Neutrophil (primary cell): Measurements from ENCODE around the gene AGAP1.

ENCODE experiments used
- H3K27ac ChIP-seq: fragments of 200-600 bp; sonication (generic); 2 replicates; pipeline ENCODE4 v1.5.1; 2016; ENCODE audit warnings: mild to moderate bottlenecking, moderate library complexity
- H3K27me3 ChIP-seq: fragments of 200-600 bp; sonication (generic); 2 replicates; pipeline ENCODE4 v1.6.0; 2016; ENCODE audit warnings: mild to moderate bottlenecking
- H3K36me3 ChIP-seq: fragments of 200-600 bp; sonication (generic); 2 replicates; pipeline ENCODE4 v1.5.1; 2017
- H3K4me1 ChIP-seq, 2 experiments: fragments of 200-600 bp in 1 of 2; sonication (generic) in 1 of 2; 1 replicate in 1 of 2; 2 replicates in 1 of 2; pipeline versions ENCODE4 v1.5.1 to v1.6.1; 2013 to 2016; ENCODE audit warnings: low read depth in 1 of 2, low read length in 1 of 2, mild to moderate bottlenecking in 1 of 2, moderate library complexity in 1 of 2; ENCODE audit not compliant: control insufficient read depth in 1 of 2, insufficient read depth in 1 of 2
- H3K4me3 ChIP-seq, 2 experiments: fragments of 200-600 bp in 1 of 2; sonication (generic) in 1 of 2; 1 replicate in 1 of 2; 2 replicates in 1 of 2; pipeline ENCODE4 v1.5.1; 2013 to 2016; ENCODE audit warnings: low read depth in 1 of 2, low read length in 1 of 2, mild to moderate bottlenecking in 1 of 2, moderate library complexity in 1 of 2
- H3K9me3 ChIP-seq: fragments of 200-600 bp; sonication (generic); 2 replicates; pipeline ENCODE4 v1.5.1; 2016
- TF ChIP-seq, protein P1 (sequence below): fragments of 200-600 bp; sonication (generic); IDR thresholded peaks from 2 replicates; pipeline ENCODE4 v1.5.1; 2016; ENCODE audit warnings: antibody characterized with exemption

Gene AGAP1

DNA sequence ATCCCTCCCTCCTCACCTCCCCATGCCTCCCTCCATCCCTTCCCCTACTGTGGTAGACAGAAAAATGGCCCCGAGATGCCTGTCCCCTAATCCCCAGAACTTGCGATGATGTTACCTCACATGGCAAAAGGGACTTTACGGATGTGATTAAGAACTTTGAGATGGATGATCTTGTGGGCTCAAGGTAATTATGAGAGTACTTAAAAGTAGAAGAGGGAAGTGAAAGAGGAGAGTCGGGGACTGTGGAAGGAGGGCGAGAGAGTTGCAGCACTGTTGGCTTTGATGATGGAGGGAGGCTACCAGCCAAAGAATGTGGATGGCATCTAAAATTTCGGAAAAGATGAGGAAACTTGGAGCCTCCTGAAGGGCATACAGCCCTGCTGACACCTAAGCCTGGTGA, 66.5 kb downstream of the AGAP1 start:
- no peaks in the 10 kb centered on the region for H3K9me3 ChIP-seq
- peaks cover 1% of the 10 kb centered on the region for H3K27me3 ChIP-seq
- H3K4me1 ChIP-seq: no peaks in the 10 kb centered on the region
- H3K36me3 ChIP-seq: no peaks in the 10 kb centered on the region
- TF ChIP-seq, protein P1, sequence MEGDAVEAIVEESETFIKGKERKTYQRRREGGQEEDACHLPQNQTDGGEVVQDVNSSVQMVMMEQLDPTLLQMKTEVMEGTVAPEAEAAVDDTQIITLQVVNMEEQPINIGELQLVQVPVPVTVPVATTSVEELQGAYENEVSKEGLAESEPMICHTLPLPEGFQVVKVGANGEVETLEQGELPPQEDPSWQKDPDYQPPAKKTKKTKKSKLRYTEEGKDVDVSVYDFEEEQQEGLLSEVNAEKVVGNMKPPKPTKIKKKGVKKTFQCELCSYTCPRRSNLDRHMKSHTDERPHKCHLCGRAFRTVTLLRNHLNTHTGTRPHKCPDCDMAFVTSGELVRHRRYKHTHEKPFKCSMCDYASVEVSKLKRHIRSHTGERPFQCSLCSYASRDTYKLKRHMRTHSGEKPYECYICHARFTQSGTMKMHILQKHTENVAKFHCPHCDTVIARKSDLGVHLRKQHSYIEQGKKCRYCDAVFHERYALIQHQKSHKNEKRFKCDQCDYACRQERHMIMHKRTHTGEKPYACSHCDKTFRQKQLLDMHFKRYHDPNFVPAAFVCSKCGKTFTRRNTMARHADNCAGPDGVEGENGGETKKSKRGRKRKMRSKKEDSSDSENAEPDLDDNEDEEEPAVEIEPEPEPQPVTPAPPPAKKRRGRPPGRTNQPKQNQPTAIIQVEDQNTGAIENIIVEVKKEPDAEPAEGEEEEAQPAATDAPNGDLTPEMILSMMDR: no peak
- no peak overlapping the region for H3K4me3 ChIP-seq
- H3K27ac ChIP-seq: no peak overlapping the region

DNA sequence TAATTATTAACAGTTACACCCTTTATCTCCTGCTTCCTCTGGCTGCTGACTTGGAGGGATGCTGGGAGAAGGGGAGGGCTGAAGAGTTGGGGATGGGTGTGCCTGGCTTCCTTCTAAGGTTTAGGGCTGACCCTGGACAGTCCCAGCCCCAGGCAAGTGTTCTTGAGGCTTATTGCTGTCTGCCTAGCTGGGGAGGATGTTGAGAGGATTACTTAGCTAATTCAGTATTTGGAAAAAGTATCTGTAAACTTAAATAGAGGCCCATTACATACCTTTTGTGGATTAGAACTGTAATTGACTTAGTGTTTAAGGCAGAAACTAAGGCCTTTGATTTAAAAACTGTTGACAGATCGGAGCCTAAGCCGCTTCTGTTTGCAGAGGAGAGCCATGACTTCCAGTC, 67.6 kb downstream of the AGAP1 start:
- Histone ChIP-seq H3K27ac (no peak overlapping the region), H3K36me3 (no peaks in the 10 kb centered on the region), H3K9me3 (no peaks in the 10 kb centered on the region), H3K27me3 (peaks cover 11% of the 10 kb centered on the region), H3K4me3 (no peak overlapping the region), H3K4me1 (no peaks in the 10 kb centered on the region)
- TF ChIP-seq, protein P1: no peak

DNA sequence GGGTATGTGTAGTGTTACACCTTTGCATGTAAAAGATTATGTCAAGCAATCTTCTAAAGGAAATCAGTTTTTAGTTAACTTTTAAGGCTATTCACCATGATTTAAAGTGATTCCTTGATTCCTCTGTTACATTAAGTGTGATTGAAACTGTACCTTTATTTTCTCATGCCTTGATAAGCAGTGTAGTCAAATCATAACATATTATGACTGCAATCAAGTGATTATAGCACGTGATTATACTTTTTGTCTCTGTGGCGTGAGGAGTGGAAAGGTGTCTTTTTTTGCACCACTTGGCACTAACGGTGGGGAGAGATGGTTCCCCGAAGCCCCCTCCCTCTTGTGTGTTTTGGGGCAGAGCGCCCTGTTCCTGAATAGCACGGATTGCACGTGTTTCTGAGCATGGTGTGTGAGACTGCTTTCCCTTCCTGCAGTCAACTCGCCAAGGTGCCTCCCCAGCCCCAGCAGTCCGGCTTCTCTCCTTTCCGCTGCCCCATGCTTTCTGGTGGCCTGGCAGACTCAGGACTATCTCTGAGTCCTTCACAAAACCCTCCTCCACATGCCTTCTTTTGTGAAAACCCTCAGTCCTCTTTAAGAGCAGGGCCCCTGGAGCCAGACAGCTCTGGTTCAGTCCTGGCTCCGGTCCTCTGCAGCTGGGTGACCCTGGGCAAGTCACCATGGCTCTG, 68.4 kb downstream of the AGAP1 start:
- TF ChIP-seq, protein P1: no peak
- H3K9me3 ChIP-seq: no peaks in the 10 kb centered on the region

DNA sequence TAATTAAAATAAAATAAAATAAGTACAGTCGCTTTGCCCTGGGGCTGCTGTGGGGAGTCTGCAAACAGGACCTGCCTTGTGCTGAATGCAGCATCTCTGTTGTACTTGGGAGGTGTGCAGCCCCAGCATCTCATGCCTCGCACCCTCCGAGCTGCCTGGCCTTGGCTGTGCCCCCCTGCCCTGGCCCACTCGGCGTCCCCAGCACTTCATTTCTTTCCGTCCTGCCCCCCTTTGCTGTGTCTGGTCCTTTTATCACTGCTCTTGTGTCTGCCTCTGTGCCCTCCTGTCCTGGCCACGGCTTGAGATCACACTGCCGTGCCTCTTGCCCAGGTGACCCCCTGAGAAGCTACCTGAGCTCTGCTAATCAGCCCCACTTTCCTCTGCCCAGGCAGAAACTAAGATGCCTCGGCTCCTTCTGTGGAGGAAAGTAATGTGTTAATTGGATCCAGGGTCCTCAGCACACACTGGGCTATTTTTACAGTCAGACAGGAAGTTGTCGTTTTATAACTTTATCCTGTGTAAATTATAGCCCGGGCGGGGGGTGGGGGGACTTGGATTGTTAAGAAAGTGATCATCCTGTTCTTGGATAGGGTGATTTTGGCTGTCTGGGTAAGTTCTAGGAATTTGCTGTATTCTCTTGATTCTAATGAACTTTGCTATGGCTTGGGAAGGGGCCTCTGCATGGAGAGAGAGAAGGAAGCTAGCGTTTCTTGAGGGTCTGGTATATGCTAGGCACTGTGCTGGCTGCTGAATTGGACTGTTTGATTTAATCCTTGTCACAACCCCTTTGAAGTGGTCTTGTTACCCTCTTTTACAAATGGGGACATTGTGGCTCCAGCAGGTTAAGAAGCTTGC, 69.4 kb downstream of the AGAP1 start:
- no peaks in the 10 kb centered on the region for H3K4me1 ChIP-seq
- no peaks in the 10 kb centered on the region for H3K9me3 ChIP-seq
- H3K4me3 ChIP-seq: no peak overlapping the region
- peaks cover 20% of the 10 kb centered on the region for H3K27me3 ChIP-seq
- TF ChIP-seq, protein P1: no peak
- H3K27ac ChIP-seq: no peak overlapping the region
- H3K36me3 ChIP-seq: no peaks in the 10 kb centered on the region

More for the DNA sequence above, 68.4 kb downstream of the AGAP1 start:
- Histone ChIP-seq H3K4me1 (no peaks in the 10 kb centered on the region), H3K36me3 (no peaks in the 10 kb centered on the region), H3K27ac (no peak overlapping the region), H3K4me3 (no peak overlapping the region), H3K27me3 (peaks cover 19% of the 10 kb centered on the region)

DNA sequence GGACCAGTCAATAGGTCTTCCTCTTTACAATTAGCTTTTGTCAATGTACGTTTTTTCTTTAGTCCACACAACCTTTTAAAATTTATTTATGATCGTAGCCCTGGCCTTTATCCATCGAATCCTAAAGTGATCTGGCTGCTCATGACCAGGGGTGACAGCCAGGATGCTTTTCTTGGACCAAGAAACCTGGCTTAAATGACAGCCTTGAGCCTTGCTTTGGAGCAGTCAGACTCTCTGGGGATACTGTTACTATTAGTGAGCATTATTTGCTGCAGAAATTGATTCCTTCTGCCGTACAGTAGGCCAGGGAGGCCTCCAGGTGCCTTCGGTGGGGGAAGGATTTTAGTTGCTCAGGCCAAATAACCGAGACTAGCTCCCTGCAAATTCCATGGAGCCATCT, 70.2 kb downstream of the AGAP1 start:
- no peaks in the 10 kb centered on the region for H3K9me3 ChIP-seq
- TF ChIP-seq, protein P1: no peak
- H3K27ac ChIP-seq: no peak overlapping the region
- peaks cover 20% of the 10 kb centered on the region for H3K27me3 ChIP-seq
- no peak overlapping the region for H3K4me3 ChIP-seq
- H3K36me3 ChIP-seq: no peaks in the 10 kb centered on the region
- H3K4me1 ChIP-seq: no peaks in the 10 kb centered on the region
